HL-60 (cell line): Measurements from ENCODE around the gene AOPEP.

ENCODE experiments used
- DNase-seq, 2 experiments: peaks; one replicate each; pipeline ENCODE4 v3.0.0-alpha.2; 2010 to 2020; ENCODE audit warnings: low read depth in 1 of 2, low spot score in 1 of 2
- H3K27ac ChIP-seq: fragments of 250-450 bp; sonication (Bioruptor Pico); replicated peaks from 2 replicates; pipeline ENCODE4 v1.5.1; 2020; ENCODE audit warnings: mild to moderate bottlenecking, moderate library complexity
- H3K27me3 ChIP-seq: fragments of 250-450 bp; sonication (Bioruptor Pico); 2 replicates; pipeline ENCODE4 v1.5.1; 2021; ENCODE audit warnings: mild to moderate bottlenecking, moderate library complexity; ENCODE audit not compliant: insufficient read depth, poor library complexity, severe bottlenecking
- H3K4me3 ChIP-seq: replicated peaks from 2 replicates; pipeline ENCODE4 v1.5.1; 2011; ENCODE audit warnings: mild to moderate bottlenecking, control low read depth, low read length; ENCODE audit not compliant: insufficient read depth
- CTCF ChIP-seq: IDR thresholded peaks from one replicate; pipeline ENCODE4 v1.5.1; 2011; ENCODE audit warnings: low read length, control low read depth, inconsistent platforms; ENCODE audit not compliant: insufficient read depth
- GABPA ChIP-seq: IDR thresholded peaks from 2 replicates; pipeline ENCODE4 v1.6.1; 2012; ENCODE audit warnings: low read depth
- POLR2AphosphoS5 ChIP-seq: IDR thresholded peaks from 2 replicates; pipeline ENCODE4 v1.6.1; 2012; ENCODE audit warnings: low read depth
- SPI1 ChIP-seq: IDR thresholded peaks from 2 replicates; pipeline ENCODE4 v1.6.1; 2012; ENCODE audit warnings: low read depth, mild to moderate bottlenecking, borderline replicate concordance
- TF ChIP-seq, protein P1 (sequence below): IDR thresholded peaks from 2 replicates; pipeline ENCODE4 v1.6.1; 2012; ENCODE audit warnings: low read depth; ENCODE audit not compliant: insufficient replicate concordance

AOPEP gene

DNA sequence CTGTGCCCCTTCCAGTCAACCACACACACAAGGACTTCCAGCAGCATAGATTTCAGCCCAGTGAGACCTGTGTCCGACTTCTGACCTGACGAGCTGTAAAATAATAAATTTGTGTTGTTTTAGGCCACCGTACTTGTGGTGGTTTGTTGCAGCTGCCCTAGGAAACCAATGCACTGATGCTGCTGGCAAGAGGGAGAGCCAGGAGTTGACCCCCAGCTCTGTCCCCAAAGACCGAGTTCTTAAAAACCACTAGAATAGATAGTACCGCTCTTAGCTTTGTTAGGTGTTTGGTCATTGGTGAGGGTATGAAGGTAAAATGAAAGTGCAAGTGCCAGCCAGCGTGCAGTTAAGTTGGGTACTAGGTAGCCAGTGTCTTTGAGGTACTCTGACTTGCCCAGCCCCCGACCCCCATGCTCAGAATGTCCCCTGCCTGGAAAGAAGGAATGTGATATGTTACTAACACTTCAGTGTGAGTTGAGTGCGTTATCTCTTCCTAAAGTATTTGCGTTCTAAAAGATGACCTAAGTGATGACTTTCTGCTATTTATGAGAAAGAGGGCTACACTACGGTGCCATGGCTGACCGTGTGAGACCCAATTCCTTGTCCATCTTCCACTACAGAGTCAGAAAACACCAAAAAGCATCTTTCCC is 185.6 kb downstream of the AOPEP start:
- Histone ChIP-seq H3K4me3 (no peak overlapping the region), H3K27me3 (no peaks in the 10 kb centered on the region), H3K27ac (no peak overlapping the region)
- TF ChIP-seq POLR2AphosphoS5 (no peak), CTCF (no peak), SPI1 (no peak), GABPA (no peak)
- TF ChIP-seq, protein P1, sequence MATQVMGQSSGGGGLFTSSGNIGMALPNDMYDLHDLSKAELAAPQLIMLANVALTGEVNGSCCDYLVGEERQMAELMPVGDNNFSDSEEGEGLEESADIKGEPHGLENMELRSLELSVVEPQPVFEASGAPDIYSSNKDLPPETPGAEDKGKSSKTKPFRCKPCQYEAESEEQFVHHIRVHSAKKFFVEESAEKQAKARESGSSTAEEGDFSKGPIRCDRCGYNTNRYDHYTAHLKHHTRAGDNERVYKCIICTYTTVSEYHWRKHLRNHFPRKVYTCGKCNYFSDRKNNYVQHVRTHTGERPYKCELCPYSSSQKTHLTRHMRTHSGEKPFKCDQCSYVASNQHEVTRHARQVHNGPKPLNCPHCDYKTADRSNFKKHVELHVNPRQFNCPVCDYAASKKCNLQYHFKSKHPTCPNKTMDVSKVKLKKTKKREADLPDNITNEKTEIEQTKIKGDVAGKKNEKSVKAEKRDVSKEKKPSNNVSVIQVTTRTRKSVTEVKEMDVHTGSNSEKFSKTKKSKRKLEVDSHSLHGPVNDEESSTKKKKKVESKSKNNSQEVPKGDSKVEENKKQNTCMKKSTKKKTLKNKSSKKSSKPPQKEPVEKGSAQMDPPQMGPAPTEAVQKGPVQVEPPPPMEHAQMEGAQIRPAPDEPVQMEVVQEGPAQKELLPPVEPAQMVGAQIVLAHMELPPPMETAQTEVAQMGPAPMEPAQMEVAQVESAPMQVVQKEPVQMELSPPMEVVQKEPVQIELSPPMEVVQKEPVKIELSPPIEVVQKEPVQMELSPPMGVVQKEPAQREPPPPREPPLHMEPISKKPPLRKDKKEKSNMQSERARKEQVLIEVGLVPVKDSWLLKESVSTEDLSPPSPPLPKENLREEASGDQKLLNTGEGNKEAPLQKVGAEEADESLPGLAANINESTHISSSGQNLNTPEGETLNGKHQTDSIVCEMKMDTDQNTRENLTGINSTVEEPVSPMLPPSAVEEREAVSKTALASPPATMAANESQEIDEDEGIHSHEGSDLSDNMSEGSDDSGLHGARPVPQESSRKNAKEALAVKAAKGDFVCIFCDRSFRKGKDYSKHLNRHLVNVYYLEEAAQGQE = no peak
- no peak for DNase-seq

DNA sequence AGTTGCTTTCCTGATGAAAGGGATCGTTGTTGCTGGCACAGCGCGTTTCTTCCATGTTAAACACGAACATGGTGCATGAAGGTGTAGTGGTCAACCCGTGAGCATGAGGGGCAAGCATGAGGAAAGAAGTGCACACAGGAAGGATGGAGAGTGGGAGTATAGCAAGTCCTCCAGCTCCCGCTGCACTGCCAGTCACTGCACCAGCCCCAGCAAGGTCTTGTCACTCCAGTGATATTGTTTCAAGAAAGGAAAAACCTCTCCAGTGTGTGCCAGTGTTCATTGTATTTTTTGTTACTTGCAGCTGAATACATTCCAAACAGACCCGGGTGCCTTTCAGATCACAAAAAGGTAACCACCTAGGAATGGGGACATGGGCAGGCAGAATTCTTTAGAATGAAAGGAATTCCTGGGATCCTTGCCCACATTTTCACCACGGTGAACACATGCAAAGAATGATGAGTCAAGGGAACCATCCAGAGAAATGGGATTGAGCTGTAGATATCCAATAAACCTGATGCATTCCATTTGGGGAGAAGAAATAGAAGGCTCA is 186.3 kb downstream of the AOPEP start:
- no peak for TF ChIP-seq CTCF
- no peak for TF ChIP-seq GABPA
- TF ChIP-seq POLR2AphosphoS5 = no peak
- TF ChIP-seq, protein P1 = no peak
- TF ChIP-seq SPI1 = no peak
- Histone ChIP-seq H3K27ac (no peak overlapping the region), H3K27me3 (no peaks in the 10 kb centered on the region), H3K4me3 (no peak overlapping the region)
- no peak for DNase-seq

DNA sequence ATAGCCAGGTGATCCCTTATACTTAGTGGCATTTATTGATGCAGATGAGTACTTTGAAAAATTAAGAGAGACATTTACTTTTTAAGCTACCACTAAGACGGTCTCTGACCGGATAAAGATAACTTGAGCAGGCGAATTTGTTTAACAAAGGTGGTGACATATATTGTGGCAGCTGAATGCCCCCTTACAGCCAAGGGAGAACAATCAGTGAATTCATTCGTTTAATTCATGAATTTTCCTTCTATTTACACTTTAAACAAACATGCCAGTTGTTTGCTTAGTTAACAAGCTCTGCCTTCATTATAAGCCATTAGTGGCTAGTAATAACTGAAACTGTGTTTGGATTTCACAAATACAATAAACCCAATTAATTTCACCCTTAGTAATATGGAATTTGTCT is 187.1 kb downstream of the AOPEP start:
- DNase-seq = no peak
- Histone ChIP-seq H3K4me3 (no peak overlapping the region), H3K27ac (no peak overlapping the region), H3K27me3 (no peaks in the 10 kb centered on the region)
- TF ChIP-seq GABPA (no peak), SPI1 (no peak), CTCF (no peak), POLR2AphosphoS5 (no peak)
- TF ChIP-seq, protein P1 = no peak
